Keratinocyte (primary cell): ENCODE results near the gene ASB16. TPM values are rescaled to one million over a fixed set of nuclear protein-coding genes. Genes with fewer than 3 reads are reported as not detected.

Experiments
- DNase-seq: peaks from one replicate; pipeline ENCODE4 v3.0.0-alpha.2; 2011; ENCODE audit warnings: low read depth, missing footprints, low spot score
- FAIRE-seq: peaks from 2 replicates; lab custom pipeline; 2011; peaks lifted over from hg19 to GRCh38; lab: Jason Lieb, UNC
- H2AFZ ChIP-seq: 2 replicates; pipeline ENCODE4 v1.6.0; 2012; ENCODE audit warnings: low read length, control low read depth, inconsistent platforms; ENCODE audit not compliant: control insufficient read depth
- H3K27ac ChIP-seq: 2 replicates; pipeline ENCODE4 v1.5.1; 2011; ENCODE audit warnings: low read length; ENCODE audit not compliant: control insufficient read depth, insufficient read depth
- H3K27me3 ChIP-seq: 3 replicates; pipeline ENCODE4 v1.6.0; 2011; ENCODE audit warnings: low read length; ENCODE audit not compliant: control insufficient read depth, insufficient read depth; ENCODE audit errors: extremely low read depth
- H3K36me3 ChIP-seq, 2 experiments: 2 replicates in 1 of 2; 3 replicates in 1 of 2; pipeline ENCODE4 v1.5.1; 2011; ENCODE audit warnings: low read length in 2 of 2, mild to moderate bottlenecking in 1 of 2; ENCODE audit not compliant: control insufficient read depth in 2 of 2, insufficient read depth in 2 of 2; ENCODE audit errors: extremely low read depth in 1 of 2
- H3K4me1 ChIP-seq: 3 replicates; pipeline ENCODE4 v1.5.1; 2011; ENCODE audit warnings: low read length; ENCODE audit not compliant: control insufficient read depth, insufficient read depth; ENCODE audit errors: extremely low read depth
- H3K4me2 ChIP-seq: 3 replicates; pipeline ENCODE4 v1.6.0; 2011; ENCODE audit warnings: low read depth, low read length; ENCODE audit not compliant: control insufficient read depth, insufficient read depth; ENCODE audit errors: extremely low read depth
- H3K4me3 ChIP-seq, 3 experiments: fragments of 200-600 bp in 1 of 3; sonication (generic) in 1 of 3; 2 replicates in 2 of 3; 3 replicates in 1 of 3; pipeline ENCODE4 v1.5.1; 2011 to 2016; ENCODE audit warnings: low read length in 3 of 3, mild to moderate bottlenecking in 3 of 3, control low read depth in 2 of 3, inconsistent platforms in 1 of 3, low read depth in 1 of 3, mixed read lengths in 1 of 3, mixed run types in 1 of 3, moderate library complexity in 1 of 3; ENCODE audit not compliant: control insufficient read depth in 2 of 3, insufficient read depth in 2 of 3; ENCODE audit errors: extremely low read depth in 1 of 3
- H3K79me2 ChIP-seq: 2 replicates; pipeline ENCODE4 v1.6.0; 2012; ENCODE audit warnings: low read length; ENCODE audit not compliant: control insufficient read depth, insufficient read depth
- H3K9ac ChIP-seq: 3 replicates; pipeline ENCODE4 v1.6.0; 2011; ENCODE audit warnings: low read length; ENCODE audit not compliant: control insufficient read depth, insufficient read depth; ENCODE audit errors: extremely low read depth
- H3K9me1 ChIP-seq: 3 replicates; pipeline ENCODE4 v1.6.0; 2011; ENCODE audit warnings: low read length; ENCODE audit not compliant: control insufficient read depth, insufficient read depth; ENCODE audit errors: extremely low read depth
- H3K9me3 ChIP-seq: 2 replicates; pipeline ENCODE4 v1.5.1; 2012; ENCODE audit warnings: low read depth, low read length; ENCODE audit not compliant: control insufficient read depth
- H4K20me1 ChIP-seq: 3 replicates; pipeline ENCODE4 v1.6.0; 2011; ENCODE audit warnings: low read length; ENCODE audit not compliant: control insufficient read depth, insufficient read depth; ENCODE audit errors: extremely low read depth
- EZH2 ChIP-seq: IDR thresholded peaks from one replicate; pipeline ENCODE4 v1.6.1; 2012; ENCODE audit warnings: inconsistent platforms, mild to moderate bottlenecking, low read length, moderate library complexity
- dilution Hi-C: fragments of 300-500 bp; cut with MboI; formaldehyde crosslinking; loops from one replicate; pipeline ENCODE4 v1.7.0; 2020; ENCODE audit warnings: low sequenced_read_pairs; ENCODE audit not compliant: extremely low pct_ligation_motif_present
- polyA plus RNA-seq, 5 experiments: library from polyadenylated mRNA; depleted of rRNA in 3 of 5; stranded (reverse) in 3 of 5; stranded (forward) in 1 of 5; unstranded in 1 of 5; fragments of >200 nt; gene quantifications; 1 replicate in 1 of 5; 2 replicates in 3 of 5; 3 replicates in 1 of 5; pipeline versions ENCODE4 v1.2.1 to v1.2.3, GENCODE V29; 2011 to 2012; ENCODE audit warnings: missing spikeins in 2 of 5, low read depth in 1 of 5, low replicate concordance in 1 of 5
- TF ChIP-seq, protein P1 (sequence below), 3 experiments: IDR thresholded peaks in 1 of 3; conservative IDR thresholded peaks in 1 of 3; optimal IDR thresholded peaks in 1 of 3; 2 replicates in 2 of 3; 3 replicates in 1 of 3; pipeline versions ENCODE3 to v1.5.1; 2011; ENCODE audit warnings: low read length in 3 of 3, mild to moderate bottlenecking in 3 of 3, moderate library complexity in 2 of 3, control low read depth in 1 of 3, inconsistent platforms in 1 of 3; ENCODE audit not compliant: insufficient read depth in 2 of 3; ENCODE audit errors: extremely low read depth in 1 of 3

ASB16 gene
- polyA plus RNA-seq, 1 donor (not counting 4 experiments of a cell fraction or from before 2014, with no cell fraction given), result not detected

DNA sequence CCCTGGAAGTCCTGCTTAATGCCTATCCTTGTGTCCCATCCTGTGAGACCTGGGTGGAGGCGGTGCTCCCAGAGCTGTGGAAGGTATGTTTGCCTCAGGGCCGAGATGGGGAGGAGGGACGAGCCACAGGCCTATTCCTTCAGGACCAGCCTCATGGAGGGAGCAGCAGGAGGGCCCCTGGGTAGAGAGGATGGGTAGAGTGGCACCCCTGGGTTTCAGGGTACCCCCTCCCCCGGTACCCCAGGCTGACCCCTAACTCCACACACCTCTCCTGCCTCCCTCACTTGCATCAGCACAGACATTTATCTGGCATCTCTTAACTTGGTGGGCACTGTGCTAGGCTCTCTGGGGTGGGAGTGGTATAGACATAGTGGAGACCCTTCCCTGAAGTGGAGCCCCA lies 7.1 kb downstream of the ASB16 start:
- peaks cover 8 to 9% of the 10 kb centered on the region in 2 experiments for H3K36me3 ChIP-seq
- H3K4me1 ChIP-seq, result no peaks in the 10 kb centered on the region
- H3K79me2 ChIP-seq, result peaks cover 2% of the 10 kb centered on the region
- H2AFZ ChIP-seq, result no peak overlapping the region
- no peaks in the 10 kb centered on the region for H3K9me1 ChIP-seq
- no peak for DNase-seq
- no peak overlapping the region for H3K9ac ChIP-seq
- no peak overlapping the region for H3K4me3 ChIP-seq
- dilution Hi-C loops, result no loop called here
- TF ChIP-seq, protein P1, sequence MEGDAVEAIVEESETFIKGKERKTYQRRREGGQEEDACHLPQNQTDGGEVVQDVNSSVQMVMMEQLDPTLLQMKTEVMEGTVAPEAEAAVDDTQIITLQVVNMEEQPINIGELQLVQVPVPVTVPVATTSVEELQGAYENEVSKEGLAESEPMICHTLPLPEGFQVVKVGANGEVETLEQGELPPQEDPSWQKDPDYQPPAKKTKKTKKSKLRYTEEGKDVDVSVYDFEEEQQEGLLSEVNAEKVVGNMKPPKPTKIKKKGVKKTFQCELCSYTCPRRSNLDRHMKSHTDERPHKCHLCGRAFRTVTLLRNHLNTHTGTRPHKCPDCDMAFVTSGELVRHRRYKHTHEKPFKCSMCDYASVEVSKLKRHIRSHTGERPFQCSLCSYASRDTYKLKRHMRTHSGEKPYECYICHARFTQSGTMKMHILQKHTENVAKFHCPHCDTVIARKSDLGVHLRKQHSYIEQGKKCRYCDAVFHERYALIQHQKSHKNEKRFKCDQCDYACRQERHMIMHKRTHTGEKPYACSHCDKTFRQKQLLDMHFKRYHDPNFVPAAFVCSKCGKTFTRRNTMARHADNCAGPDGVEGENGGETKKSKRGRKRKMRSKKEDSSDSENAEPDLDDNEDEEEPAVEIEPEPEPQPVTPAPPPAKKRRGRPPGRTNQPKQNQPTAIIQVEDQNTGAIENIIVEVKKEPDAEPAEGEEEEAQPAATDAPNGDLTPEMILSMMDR (optimal IDR thresholded peaks at IDR 0.05 in 1 of 3, IDR thresholded peaks at IDR 0.05 in 1 of 3, conservative IDR thresholded peaks at IDR 0.05 in 1 of 3; ENCODE audit: extremely low read depth in 1 of 3, insufficient read depth in 2 of 3, low read length in 3 of 3), result no peak
- no peaks in the 10 kb centered on the region for H4K20me1 ChIP-seq
- H3K27me3 ChIP-seq, result no peaks in the 10 kb centered on the region
- no peak overlapping the region for H3K4me2 ChIP-seq
- H3K9me3 ChIP-seq, result no peaks in the 10 kb centered on the region
- FAIRE-seq, result no peak
- no peak overlapping the region for H3K27ac ChIP-seq

DNA sequence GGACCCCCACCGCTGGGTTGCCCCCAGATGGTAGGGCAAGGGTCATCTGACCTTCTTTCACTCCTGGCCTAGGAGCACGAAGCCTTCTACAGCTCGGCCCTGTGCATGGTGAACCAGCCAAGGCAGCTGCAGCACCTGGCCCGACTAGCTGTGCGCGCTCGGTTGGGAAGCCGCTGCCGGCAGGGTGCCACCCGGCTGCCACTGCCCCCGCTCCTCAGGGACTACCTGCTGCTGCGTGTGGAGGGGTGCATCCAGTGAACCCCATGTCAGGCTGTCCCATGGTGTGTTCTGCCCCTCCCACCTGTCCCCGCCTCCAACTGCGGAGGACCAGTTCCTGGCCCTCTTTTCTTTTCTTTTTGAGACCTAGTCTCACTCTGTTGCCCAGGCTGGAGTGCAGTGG lies 7.6 kb downstream of the ASB16 start:
- H3K4me3 ChIP-seq, result no peak overlapping the region
- H3K9me3 ChIP-seq, result no peaks in the 10 kb centered on the region
- DNase-seq, result no peak
- H4K20me1 ChIP-seq, result no peaks in the 10 kb centered on the region
- H3K79me2 ChIP-seq, result peaks cover 2% of the 10 kb centered on the region
- H3K4me1 ChIP-seq, result no peaks in the 10 kb centered on the region
- no peaks in the 10 kb centered on the region for H3K27me3 ChIP-seq
- H2AFZ ChIP-seq, result no peak overlapping the region
- TF ChIP-seq EZH2, result no peak
- H3K4me2 ChIP-seq, result no peak overlapping the region
- no peak for FAIRE-seq
- dilution Hi-C loops, result no loop called here
- peaks cover 8 to 9% of the 10 kb centered on the region in 2 experiments for H3K36me3 ChIP-seq
- H3K27ac ChIP-seq, result no peak overlapping the region
- no peaks in the 10 kb centered on the region for H3K9me1 ChIP-seq
- no peak overlapping the region for H3K9ac ChIP-seq

GRCh38 chr17:44183024-44183423 lies 12.5 kb downstream of the ASB16 start:
- TF ChIP-seq, protein P1 (optimal IDR thresholded peaks at IDR 0.05 in 1 of 3, IDR thresholded peaks at IDR 0.05 in 1 of 3, conservative IDR thresholded peaks at IDR 0.05 in 1 of 3; ENCODE audit: extremely low read depth in 1 of 3, insufficient read depth in 2 of 3, low read length in 3 of 3), result no peak
- TF ChIP-seq EZH2, result no peak
- no peaks in the 10 kb centered on the region for H4K20me1 ChIP-seq
- no peaks in the 10 kb centered on the region for H3K27me3 ChIP-seq
- DNase-seq (no peak), FAIRE-seq (no peak)
- no peaks in the 10 kb centered on the region for H3K9me3 ChIP-seq
- peaks cover 32% of the 10 kb centered on the region for H3K79me2 ChIP-seq
- H3K4me2 ChIP-seq, result no peak overlapping the region
- peaks cover 8% of the 10 kb centered on the region for H3K4me1 ChIP-seq
- dilution Hi-C loops, result no loop called here
- no peak overlapping the region for H2AFZ ChIP-seq
- no peak overlapping the region for H3K4me3 ChIP-seq
- H3K36me3 ChIP-seq, result peaks cover 4 to 6% of the 10 kb centered on the region in 2 experiments
- no peak overlapping the region for H3K9ac ChIP-seq
- no peaks in the 10 kb centered on the region for H3K9me1 ChIP-seq
- no peak overlapping the region for H3K27ac ChIP-seq
